Effector CD4-positive, alpha-beta T cell (primary cell): ENCODE data around the gene SMAD5.

Experiments used
- DNase-seq: peaks from one replicate; pipeline ENCODE4 v3.0.0-alpha.2; 2020
- total RNA-seq: gene quantifications from one replicate; lab custom pipeline; 2026; lab: John Stamatoyannopoulos, UW

The SMAD5 gene
- total RNA-seq = 9.0 reads per million, percentile 30 among the genes with 10 or more reads in this experiment

DNA sequence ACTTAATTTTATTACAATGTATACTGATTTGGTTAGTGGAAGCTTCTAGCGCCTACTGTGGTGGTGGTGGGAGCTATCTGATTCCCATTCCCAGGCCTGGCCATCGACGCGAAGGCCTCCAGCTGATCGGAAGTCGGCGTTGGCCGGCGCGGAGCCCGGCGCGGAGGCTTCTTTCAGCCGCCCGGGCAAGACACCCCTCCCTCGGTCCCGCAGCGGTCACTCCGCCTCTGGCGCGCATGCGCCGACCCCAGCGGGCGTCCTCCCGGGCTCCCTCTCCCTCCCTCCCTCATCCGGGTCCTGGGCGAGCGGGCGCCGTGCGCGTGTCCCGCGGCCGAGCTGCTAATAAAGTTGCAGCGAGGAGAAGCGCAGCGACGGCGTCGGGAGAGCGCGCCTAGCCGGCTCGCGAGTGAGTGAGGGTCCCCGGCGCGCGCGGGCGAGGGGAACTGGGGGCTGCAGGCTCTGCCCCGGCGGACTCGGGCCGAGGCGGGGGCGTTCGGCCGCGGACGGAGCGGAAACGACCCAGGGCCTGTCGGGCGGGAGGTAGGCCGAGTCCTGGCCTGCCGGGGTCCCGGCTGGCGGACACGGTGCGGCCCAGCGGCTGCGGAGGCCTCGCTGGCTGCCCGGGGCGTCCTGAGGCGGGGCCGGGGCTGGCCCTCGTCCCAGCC is at the start of gene SMAD5:
Gene SMAD5 (plus strand): TSS at position 289 of the 665 bp plus-strand sequence. CDS start 20,916 bp downstream, outside the sequence.
- DNase-seq = peak; percentile 50

DNA sequence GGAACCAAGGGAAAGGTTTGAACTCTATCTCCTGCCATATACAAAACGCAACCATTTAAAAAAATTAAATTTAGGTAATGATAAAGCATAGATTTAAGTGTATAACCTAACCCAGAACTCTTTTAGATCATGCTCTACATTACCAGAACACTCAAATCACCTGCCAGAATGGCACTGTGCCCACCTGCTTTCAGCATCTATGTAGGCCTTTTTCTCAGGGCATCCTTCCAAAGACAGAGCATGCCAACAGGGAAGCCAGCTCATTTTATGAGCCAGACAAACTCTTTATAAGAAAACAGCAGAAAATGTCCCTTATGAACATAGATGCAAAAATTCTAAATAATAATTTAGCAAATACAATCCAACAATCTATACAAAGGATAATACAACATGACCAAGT is 47.9 kb upstream of the SMAD5 start:
- DNase-seq = no peak

- DNase-seq = no peak
Observed at GRCh38 chr5:136086783-136087566, 45.7 kb upstream of the SMAD5 start.

DNA sequence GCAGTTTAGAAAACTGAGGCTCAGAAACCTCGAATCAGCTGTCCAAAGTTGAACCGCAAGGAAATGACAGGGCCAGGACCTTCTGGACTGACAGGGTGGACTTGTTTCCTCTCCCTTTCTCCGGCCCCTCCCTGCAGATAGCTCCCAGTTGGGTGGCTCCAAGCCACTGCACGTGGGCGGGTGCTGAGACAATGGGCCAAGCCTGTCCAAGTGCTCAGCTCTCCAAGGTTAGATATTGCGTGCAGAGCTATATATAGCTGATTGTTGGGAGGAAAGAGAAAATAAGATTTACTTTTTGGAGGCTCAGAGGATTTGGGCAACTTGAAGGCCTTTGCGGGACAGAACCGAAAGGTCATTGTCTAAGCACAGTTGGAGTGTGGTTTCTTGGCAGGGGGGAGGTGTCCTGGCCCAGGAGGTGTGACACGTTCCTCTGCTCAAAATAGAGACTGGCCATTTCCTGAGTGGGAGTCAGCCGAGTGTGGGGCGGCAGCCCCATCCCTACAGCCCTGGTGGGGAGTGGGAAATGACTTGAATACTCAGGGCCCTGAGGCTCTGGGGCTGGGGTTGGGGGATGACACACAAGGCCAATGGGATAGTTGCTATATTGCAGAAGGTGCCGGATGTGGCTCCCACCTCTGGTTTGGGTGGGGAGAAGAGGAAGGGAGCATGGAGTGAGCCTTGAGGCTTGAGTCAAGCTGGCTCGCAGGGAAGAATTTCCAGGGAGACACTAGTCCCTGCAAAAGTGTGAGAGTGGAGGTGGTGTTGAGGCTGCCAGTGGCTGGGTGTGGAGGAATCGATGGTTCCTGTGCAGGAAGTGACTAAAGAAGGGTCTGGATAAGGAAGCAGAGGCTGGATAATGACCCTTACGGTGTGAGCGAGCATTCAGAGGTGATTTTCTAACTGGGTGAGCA is 44.4 kb upstream of the SMAD5 start:
- no peak for DNase-seq

DNA sequence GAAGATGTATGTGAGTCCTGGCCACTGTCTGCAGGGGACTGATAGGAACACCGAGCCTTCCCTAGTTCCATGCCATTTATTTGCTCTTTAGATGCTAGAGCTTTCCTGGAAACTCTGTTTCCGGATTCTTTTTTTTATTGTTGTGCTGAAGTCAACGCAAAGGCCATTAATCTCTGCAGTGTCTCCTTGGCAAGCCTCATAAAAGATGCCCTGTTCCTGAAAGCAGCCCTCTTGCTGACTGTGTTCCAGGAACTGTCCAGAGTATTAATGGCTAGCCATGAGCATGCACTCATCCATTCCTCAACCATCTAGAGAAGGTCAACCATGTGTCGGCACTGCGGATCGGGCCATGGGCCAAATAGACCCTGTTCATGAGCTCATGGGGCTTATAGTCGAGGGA is 42.9 kb upstream of the SMAD5 start:
- DNase-seq = no peak

DNA sequence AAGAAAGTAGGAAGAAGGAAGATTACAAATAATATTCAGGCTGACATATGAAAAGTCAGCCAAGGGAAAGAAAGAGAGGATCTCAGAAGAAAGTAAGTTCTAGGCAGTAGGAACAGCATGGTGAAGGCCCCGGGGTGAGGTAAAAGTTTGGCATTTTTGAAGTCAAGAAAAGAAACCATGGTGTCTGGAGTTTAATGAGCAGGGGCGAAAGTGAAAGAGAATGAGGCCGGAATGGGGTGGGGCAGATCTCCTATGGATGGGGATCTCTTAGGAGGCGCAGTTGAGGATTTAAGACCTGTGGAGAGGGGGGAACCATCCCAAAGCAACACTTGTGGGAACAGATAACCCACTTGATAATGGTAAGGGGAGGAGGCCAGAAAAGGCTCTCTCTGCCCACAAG is 42.3 kb upstream of the SMAD5 start:
- no peak for DNase-seq

DNA sequence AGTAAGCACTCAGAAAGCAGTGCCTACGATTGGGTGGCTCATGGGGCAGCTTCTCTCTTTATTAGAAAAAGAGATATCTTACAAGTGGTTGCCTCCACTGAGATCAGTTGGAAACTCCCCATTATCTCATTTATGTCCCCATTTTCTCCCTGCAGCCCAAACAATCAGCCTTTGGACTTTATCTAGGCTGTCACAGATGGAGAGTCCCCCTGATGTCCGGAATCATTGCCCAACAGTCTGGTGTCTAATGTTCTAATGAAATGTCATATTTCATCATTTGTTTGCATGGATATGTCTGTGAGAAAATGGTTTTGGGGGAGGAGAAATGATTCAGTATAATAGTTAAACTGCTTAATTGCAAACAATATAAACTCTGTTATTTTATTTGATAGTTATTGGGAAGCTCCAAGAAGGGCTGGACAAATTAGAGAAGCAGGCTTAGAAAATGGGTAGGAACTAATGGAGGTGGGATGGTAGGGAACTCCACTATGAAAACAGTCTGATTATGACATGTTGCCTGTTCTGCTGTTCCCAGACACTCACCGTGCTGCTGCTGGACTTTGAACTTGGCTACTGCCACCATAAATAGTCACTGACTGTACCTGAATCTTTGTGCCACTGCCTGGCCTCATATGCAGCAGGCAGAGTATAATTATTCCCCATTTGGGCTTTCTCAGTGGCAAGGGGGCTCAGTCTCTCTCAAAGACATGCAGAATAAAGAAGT is 38.3 kb upstream of the SMAD5 start:
- no peak for DNase-seq

- DNase-seq = no peak
Observed at GRCh38 chr5:136094913-136095641, 37.6 kb upstream of the SMAD5 start.

GRCh38 chr5:136098176-136098575 is 34.5 kb upstream of the SMAD5 start:
- no peak for DNase-seq

DNA sequence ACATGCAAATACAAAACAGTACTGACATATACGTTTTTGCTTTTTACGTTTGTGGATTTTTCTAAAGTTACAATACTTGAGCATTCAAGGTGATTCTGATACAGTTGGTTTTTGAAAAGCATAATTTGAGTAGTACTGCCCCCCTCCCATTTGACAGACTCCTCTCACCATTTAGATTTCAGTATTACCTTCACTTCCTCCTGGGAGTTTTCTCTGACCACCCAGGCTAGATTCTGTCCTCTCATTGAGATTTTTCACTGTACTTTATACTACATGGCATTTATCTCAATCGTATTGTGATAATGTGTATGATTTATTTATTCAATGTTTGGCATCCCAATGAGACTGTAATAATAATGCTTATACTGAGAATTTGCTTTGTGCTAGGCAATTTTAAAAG is 32.8 kb upstream of the SMAD5 start:
- DNase-seq = no peak

GRCh38 chr5:136101884-136102283 is 30.8 kb upstream of the SMAD5 start:
- DNase-seq = no peak

DNA sequence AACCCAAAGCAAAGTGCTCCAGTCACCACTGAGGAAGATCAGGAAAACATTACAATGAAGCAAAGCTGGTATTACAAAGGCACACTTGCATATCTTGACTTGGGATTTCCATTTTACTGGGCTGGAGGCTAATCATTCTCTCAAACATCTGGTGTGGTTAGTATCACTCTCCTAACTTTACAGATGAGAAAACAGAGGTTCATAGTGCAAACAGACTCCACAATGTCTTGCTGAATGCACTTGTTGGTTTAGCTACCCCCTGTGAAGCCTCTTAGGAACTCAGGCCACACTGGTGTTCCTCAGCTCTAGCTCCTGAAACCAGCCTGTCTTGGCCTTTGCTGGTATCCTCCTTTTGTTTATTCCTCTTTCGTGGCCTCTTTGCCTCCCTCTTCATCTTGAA is 29.5 kb upstream of the SMAD5 start:
- no peak for DNase-seq

DNA sequence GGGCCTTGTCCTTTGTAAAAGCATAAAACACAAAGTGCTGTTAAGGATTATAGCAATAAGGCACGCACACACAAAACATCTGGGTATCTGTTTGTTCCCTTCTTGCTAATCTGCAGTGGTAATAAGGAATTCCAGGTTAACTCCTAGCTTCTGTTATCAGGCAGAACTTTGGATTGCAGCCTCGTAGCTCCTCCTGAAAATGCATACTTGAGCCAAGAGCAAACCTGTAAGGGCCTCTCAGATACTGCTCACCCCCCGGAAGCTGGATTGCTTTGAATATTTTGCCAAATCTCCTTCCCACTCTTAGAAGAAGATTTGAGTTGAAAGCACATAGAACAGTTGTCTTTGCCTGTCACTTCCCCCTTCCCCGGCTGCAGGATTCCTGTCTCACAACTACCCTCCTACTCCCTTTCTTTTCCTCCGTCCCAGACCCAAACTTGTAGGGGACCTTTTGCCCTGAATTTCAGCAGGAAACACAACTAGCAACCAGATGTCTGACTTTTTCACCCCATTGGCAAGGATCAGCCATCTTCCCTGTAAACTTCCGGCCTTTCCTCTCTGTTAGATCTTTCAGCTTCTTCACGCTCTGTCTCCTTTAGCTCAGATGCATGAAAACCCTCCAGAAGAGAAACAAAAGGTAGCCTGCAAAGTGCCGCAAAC is 28.2 kb upstream of the SMAD5 start:
- no peak for DNase-seq

- no peak for DNase-seq
Observed at GRCh38 chr5:136106351-136107031, 26.2 kb upstream of the SMAD5 start.

- no peak for DNase-seq
Observed at GRCh38 chr5:136108180-136108611, 24.4 kb upstream of the SMAD5 start.

DNA sequence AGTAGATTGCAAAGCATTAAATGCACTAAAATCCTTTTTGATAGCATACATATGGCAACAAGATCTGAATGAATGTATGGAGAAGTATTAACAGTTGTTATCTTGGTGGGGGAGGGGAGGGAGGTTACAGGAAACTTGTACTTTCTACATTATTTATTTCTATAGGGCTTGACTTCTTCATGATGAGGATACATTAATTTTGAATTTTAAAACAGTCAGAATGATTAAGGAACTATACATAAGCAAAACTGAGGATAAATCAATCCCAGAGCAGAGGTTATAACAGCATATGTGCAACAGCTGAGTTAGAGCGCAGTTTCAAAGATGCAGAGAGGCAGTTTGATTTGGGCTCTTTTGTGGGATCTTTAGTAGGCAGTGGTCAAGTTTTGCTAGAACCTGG is 23.9 kb upstream of the SMAD5 start:
- DNase-seq = no peak

GRCh38 chr5:136109453-136110135 is 23.1 kb upstream of the SMAD5 start:
- no peak for DNase-seq

DNA sequence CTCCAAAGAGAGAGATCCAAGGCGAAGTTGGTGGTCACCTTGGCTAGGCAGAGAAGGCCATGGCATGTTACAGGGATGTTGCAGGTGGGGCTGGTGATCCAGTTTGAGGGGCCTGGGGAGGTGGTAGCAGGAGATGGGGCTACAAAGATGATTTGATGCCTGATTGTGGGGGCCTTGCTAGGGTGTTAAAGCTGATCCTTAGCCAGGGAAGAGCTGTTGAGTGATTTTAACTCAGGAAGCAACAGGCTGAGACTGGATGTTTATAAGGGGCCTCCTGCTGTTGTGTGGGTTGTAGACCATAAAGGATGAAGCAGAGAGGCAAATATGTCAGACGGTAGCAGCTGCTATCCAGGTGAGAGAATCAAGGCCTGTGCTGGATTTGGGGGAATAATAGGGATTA is 19.0 kb upstream of the SMAD5 start:
- no peak for DNase-seq

DNA sequence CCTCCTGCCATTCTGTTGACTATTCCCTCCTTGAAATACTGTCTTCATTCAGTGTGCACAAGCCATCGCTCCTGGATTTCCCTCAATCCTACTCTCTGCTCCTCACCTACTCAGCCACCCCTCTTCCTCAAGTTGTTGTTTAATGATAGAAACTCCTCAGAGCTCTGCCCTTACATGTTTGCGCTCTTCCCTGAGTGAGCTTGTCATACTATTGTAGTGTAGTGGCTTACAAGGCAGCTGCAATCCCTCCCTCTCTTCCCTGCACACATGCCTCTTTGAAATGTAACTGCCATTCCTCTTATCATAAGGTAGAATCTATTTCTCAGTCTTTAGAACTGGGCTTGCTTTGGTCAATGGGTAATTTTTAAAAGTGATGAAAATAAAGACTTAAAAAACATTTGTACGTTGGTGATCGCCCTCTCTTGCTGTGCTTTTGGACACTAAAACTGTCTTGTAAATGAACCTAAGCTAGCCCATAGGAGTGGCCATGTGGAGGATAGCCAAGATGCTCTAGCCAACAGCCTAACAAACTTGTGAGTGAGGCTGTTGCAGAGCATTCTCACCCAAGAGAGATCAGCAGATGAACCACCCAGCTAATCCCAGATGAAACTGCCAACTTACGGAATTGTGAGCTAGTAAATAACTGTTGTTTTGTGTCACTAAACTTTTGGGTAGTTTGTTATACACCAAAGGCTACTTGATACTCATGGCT is 18.1 kb upstream of the SMAD5 start:
- no peak for DNase-seq
